Hepatocyte (in vitro differentiated cells): ENCODE results near the gene ANXA7. TPM values are rescaled to one million over a fixed set of nuclear protein-coding genes. Genes with fewer than 3 reads are reported as not detected.

Source experiments
- DNase-seq: peaks from one replicate; pipeline ENCODE4 v3.0.0-alpha.2; 2016; ENCODE audit warnings: low spot score
- H2AFZ ChIP-seq: fragments of 200-600 bp; sonication (generic); 2 replicates; pipeline ENCODE4 v1.6.0; 2016; ENCODE audit warnings: antibody characterized with exemption, mild to moderate bottlenecking
- H3K27ac ChIP-seq: fragments of 200-600 bp; sonication (generic); 2 replicates; pipeline ENCODE4 v1.5.1; 2016; ENCODE audit warnings: mild to moderate bottlenecking
- H3K27me3 ChIP-seq: fragments of 200-600 bp; sonication (generic); 2 replicates; pipeline ENCODE4 v1.6.1; 2016
- H3K36me3 ChIP-seq: fragments of 200-600 bp; sonication (generic); replicated peaks from 2 replicates; pipeline ENCODE4 v1.5.1; 2016; ENCODE audit warnings: low read depth; ENCODE audit not compliant: insufficient read depth
- H3K4me1 ChIP-seq: fragments of 200-600 bp; sonication (generic); 2 replicates; pipeline ENCODE4 v1.5.1; 2016; ENCODE audit warnings: mild to moderate bottlenecking, moderate library complexity; ENCODE audit not compliant: insufficient read depth
- H3K4me2 ChIP-seq: fragments of 200-600 bp; sonication (generic); 2 replicates; pipeline ENCODE4 v1.6.0; 2016
- H3K4me3 ChIP-seq: fragments of 200-600 bp; sonication (generic); 2 replicates; pipeline ENCODE4 v1.5.1; 2016; ENCODE audit warnings: mild to moderate bottlenecking
- H3K79me2 ChIP-seq: fragments of 200-600 bp; sonication (generic); 2 replicates; pipeline ENCODE4 v1.6.0; 2017; ENCODE audit warnings: mild to moderate bottlenecking
- H3K9me2 ChIP-seq: fragments of 200-600 bp; sonication (generic); replicated peaks from 2 replicates; pipeline ENCODE4 v1.6.0; 2017; ENCODE audit warnings: mild to moderate bottlenecking; ENCODE audit not compliant: insufficient read depth
- H3K9me3 ChIP-seq: fragments of 200-600 bp; sonication (generic); 2 replicates; pipeline ENCODE4 v1.5.1; 2016; ENCODE audit warnings: low read depth, mild to moderate bottlenecking
- H4K20me1 ChIP-seq: fragments of 200-600 bp; sonication (generic); 2 replicates; pipeline ENCODE4 v1.6.0; 2016; ENCODE audit warnings: mild to moderate bottlenecking; ENCODE audit not compliant: insufficient read depth, poor library complexity, severe bottlenecking
- CTCF ChIP-seq: fragments of 200-600 bp; sonication (generic); IDR thresholded peaks from 2 replicates; pipeline ENCODE4 v1.5.1; 2016; ENCODE audit warnings: antibody characterized with exemption, mild to moderate bottlenecking; ENCODE audit not compliant: poor library complexity
- EZH2 ChIP-seq: fragments of 200-600 bp; sonication (generic); IDR thresholded peaks from 2 replicates; pipeline ENCODE4 v1.6.1; 2016; ENCODE audit warnings: antibody characterized with exemption, mild to moderate bottlenecking, borderline replicate concordance
- EZH2phosphoT487 ChIP-seq: fragments of 200-600 bp; sonication (generic); IDR thresholded peaks from one replicate; pipeline ENCODE4 v1.6.1; 2018; ENCODE audit warnings: antibody characterized with exemption, mild to moderate bottlenecking, low read depth, moderate library complexity; ENCODE audit not compliant: unreplicated experiment, severe bottlenecking
- WGBS: methylation state at CpG from one replicate; pipeline ENCODE4 v1.1.6; 2016; ENCODE audit warnings: low lambda C conversion rate; ENCODE audit errors: missing lambda C conversion rate; 5-methylcytosine and 5-hydroxymethylcytosine counted together
- polyA plus RNA-seq: library from polyadenylated mRNA; unstranded; fragments of >200 nt; fragmentation: Nextera tagmentation; extraction: Ambion mirVana; gene quantifications from 2 replicates; pipeline ENCODE4 v1.2.1, GENCODE V29; 2016
- total RNA-seq: library from RNA; depleted of rRNA; stranded (reverse); fragments of >200 nt; gene quantifications from 2 replicates; pipeline ENCODE4 v1.2.3, GENCODE V29; 2014

ANXA7 gene
- total and polyA plus RNA-seq, 2 experiments from 2014 or later = 88.8 to 90.7 TPM

DNA sequence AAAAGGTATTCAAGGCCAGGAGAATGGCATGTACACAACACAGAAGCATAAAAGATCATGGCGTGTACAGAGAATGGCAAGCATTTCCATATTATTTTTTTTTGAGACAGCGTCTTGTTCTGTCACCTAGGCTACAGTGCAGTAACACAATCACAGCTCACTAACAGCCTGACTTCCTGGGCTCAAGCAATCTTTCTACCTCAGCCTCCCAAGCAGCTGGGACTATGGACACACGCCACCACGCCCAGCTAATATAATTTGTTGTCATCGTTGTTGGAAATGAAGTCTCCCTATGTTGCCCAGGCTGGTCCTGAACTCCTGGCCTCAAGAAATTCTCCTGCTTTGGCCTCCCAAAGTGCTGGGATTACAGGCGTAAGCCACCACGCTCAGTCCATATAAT is 27.3 kb downstream of the ANXA7 start:
- DNase-seq = no peak
- no peaks in the 10 kb centered on the region for H3K36me3 ChIP-seq

GRCh38 chr10:73379064-73379748 is 34.7 kb downstream of the ANXA7 start:
- no peak for DNase-seq
- no peaks in the 10 kb centered on the region for H4K20me1 ChIP-seq
- H3K36me3 ChIP-seq = no peaks in the 10 kb centered on the region
- H3K4me3 ChIP-seq = no peak overlapping the region
- H3K9me2 ChIP-seq = no peaks in the 10 kb centered on the region
- TF ChIP-seq CTCF (no peak), EZH2 (no peak), EZH2phosphoT487 (no peak)
- H3K27me3 ChIP-seq = no peaks in the 10 kb centered on the region
- WGBS = 87% methylated on average over 1 of the region's 1 CpG
- H3K9me3 ChIP-seq = no peaks in the 10 kb centered on the region
- H3K27ac ChIP-seq = no peak overlapping the region
- no peak overlapping the region for H3K4me2 ChIP-seq
- no peaks in the 10 kb centered on the region for H3K79me2 ChIP-seq
- no peak overlapping the region for H2AFZ ChIP-seq
- H3K4me1 ChIP-seq = no peaks in the 10 kb centered on the region

More for the DNA sequence above, 27.3 kb downstream of the ANXA7 start:
- H3K27me3 ChIP-seq = no peaks in the 10 kb centered on the region
- no peaks in the 10 kb centered on the region for H3K9me2 ChIP-seq
- no peaks in the 10 kb centered on the region for H3K79me2 ChIP-seq
- WGBS = 98% methylated on average over 7 of the region's 7 CpGs
- no peaks in the 10 kb centered on the region for H3K4me1 ChIP-seq
- no peak overlapping the region for H3K4me2 ChIP-seq
- H2AFZ ChIP-seq = no peak overlapping the region
- TF ChIP-seq EZH2phosphoT487 (no peak), EZH2 (no peak)
- no peak overlapping the region for H3K27ac ChIP-seq
- no peaks in the 10 kb centered on the region for H4K20me1 ChIP-seq
- H3K4me3 ChIP-seq = no peak overlapping the region
- no peaks in the 10 kb centered on the region for H3K9me3 ChIP-seq

- Histone ChIP-seq H3K9me2 (no peaks in the 10 kb centered on the region), H3K79me2 (no peaks in the 10 kb centered on the region), H2AFZ (no peak overlapping the region), H4K20me1 (no peaks in the 10 kb centered on the region), H3K27me3 (no peaks in the 10 kb centered on the region), H3K4me3 (no peak overlapping the region), H3K27ac (no peak overlapping the region), H3K4me2 (no peak overlapping the region), H3K4me1 (no peaks in the 10 kb centered on the region), H3K36me3 (no peaks in the 10 kb centered on the region), H3K9me3 (no peaks in the 10 kb centered on the region)
- DNase-seq = no peak
- whole genome bisulfite sequencing = 88% methylated on average over 3 of the region's 3 CpGs
- no peak for TF ChIP-seq CTCF
- TF ChIP-seq EZH2 = no peak
- TF ChIP-seq EZH2phosphoT487 = no peak
These were observed 37.2 kb downstream of the ANXA7 start for GRCh38 chr10:73376679-73377078.

DNA sequence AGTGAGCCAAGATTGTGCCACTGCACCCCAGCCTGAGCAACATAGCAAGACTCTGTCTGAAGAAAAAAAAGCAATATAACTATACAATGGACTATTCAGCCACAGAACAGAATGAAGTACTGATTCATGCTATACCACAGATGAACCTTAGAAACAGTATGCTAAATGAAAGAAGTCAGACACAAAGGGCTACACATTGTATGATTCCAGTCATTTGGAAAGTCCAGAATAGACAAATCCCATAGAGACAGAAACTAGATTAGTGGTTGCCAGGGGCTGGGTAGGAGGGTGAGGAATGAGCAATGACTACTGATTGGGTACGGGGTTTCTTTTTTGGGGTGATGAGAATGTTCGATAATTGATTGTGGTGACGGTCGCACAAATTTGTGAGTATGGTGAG is 45.6 kb downstream of the ANXA7 start:
- no peaks in the 10 kb centered on the region for H3K27me3 ChIP-seq
- H4K20me1 ChIP-seq = no peaks in the 10 kb centered on the region
- no peaks in the 10 kb centered on the region for H3K79me2 ChIP-seq
- 100% methylated on average over 4 of the region's 4 CpGs for whole genome bisulfite sequencing
- H3K9me3 ChIP-seq = no peaks in the 10 kb centered on the region
- no peak overlapping the region for H3K27ac ChIP-seq
- H3K4me3 ChIP-seq = no peak overlapping the region
- H3K36me3 ChIP-seq = no peaks in the 10 kb centered on the region
- H3K4me2 ChIP-seq = no peak overlapping the region
- no peak overlapping the region for H2AFZ ChIP-seq
- DNase-seq = no peak
- no peaks in the 10 kb centered on the region for H3K9me2 ChIP-seq
- no peaks in the 10 kb centered on the region for H3K4me1 ChIP-seq
- TF ChIP-seq EZH2phosphoT487 (no peak), CTCF (no peak), EZH2 (no peak)
